CD4-positive, alpha-beta memory T cell (primary cell): ENCODE data around the gene TRRAP. TPM values are rescaled to one million over a fixed set of nuclear protein-coding genes. Genes with fewer than 3 reads are reported as not detected.
"Not testable (repeated sequence)": the region's sequence is repeated elsewhere in the genome, so short reads cannot be mapped to it uniquely, and the experiment has no call there.

Source experiments
- CTCF ChIA-PET: fragments of 350-600 bp; sonication (Branson Sonifier 250); formaldehyde crosslinking; loops from one replicate; lab custom pipeline; 2021; ENCODE audit warnings: inconsistent platforms; ENCODE audit not compliant: partially characterized antibody; lab: Charles Lee
- POLR2A ChIA-PET: fragments of 350-600 bp; sonication (Branson Sonifier 250); formaldehyde crosslinking; loops from one replicate; lab custom pipeline; 2021; ENCODE audit not compliant: partially characterized antibody; lab: Charles Lee
- DNase-seq, 5 donors: peaks; one replicate each; pipeline versions ENCODE4 v3.0.0 to v3.0.0-alpha.2; 2020 to 2022; ENCODE audit warnings: mixed read lengths in 1 of 5
- H3K27ac ChIP-seq: one replicate; pipeline ENCODE4 v1.7.0; 2013; ENCODE audit warnings: low read depth, low read length
- H3K27me3 ChIP-seq: 2 replicates; pipeline ENCODE4 v1.7.0; 2013; ENCODE audit warnings: mild to moderate bottlenecking, low read length, moderate library complexity; ENCODE audit not compliant: insufficient read depth
- H3K36me3 ChIP-seq: 2 replicates; pipeline ENCODE4 v1.7.0; 2013; ENCODE audit warnings: mild to moderate bottlenecking, low read length, moderate library complexity; ENCODE audit not compliant: insufficient read depth
- H3K4me1 ChIP-seq: 2 replicates; pipeline ENCODE4 v1.7.0; 2013; ENCODE audit warnings: mild to moderate bottlenecking, low read length, moderate library complexity; ENCODE audit not compliant: insufficient read depth
- H3K4me3 ChIP-seq, 2 donors: one replicate each; pipeline ENCODE4 v1.7.0; 2013; ENCODE audit warnings: low read length in 2 of 2, mild to moderate bottlenecking in 1 of 2
- H3K9me3 ChIP-seq, 2 donors: one replicate each; pipeline ENCODE4 v1.7.0; 2013; ENCODE audit warnings: low read length in 2 of 2, control low read depth in 1 of 2; ENCODE audit not compliant: control insufficient read depth in 1 of 2
- H3K27ac Mint-ChIP-seq, 7 donors: one replicate each; pipeline ENCODE4 v1.8.0; 2020 to 2021; ENCODE audit warnings: mixed read lengths in 7 of 7, mild to moderate bottlenecking in 6 of 7, inconsistent platforms in 3 of 7, moderate library complexity in 3 of 7
- H3K27me3 Mint-ChIP-seq, 2 donors: one replicate each; pipeline ENCODE4 v1.8.0; 2020 to 2021; ENCODE audit warnings: mixed read lengths in 2 of 2
- H3K36me3 Mint-ChIP-seq, 2 donors: one replicate each; pipeline ENCODE4 v1.8.0; 2020 to 2021; ENCODE audit warnings: mixed read lengths in 2 of 2, inconsistent platforms in 1 of 2, mild to moderate bottlenecking in 1 of 2
- H3K4me1 Mint-ChIP-seq, 4 donors: one replicate each; pipeline ENCODE4 v1.8.0; 2020 to 2021; ENCODE audit warnings: mixed read lengths in 4 of 4, mild to moderate bottlenecking in 1 of 4
- H3K4me3 Mint-ChIP-seq, 8 donors: one replicate each; pipeline ENCODE4 v1.8.0; 2020 to 2021; ENCODE audit warnings: mixed read lengths in 8 of 8, mild to moderate bottlenecking in 7 of 8, moderate library complexity in 6 of 8, inconsistent platforms in 3 of 8
- H3K9me3 Mint-ChIP-seq, 8 donors: one replicate each; pipeline ENCODE4 v1.8.0; 2020 to 2021; ENCODE audit warnings: mixed read lengths in 8 of 8, mild to moderate bottlenecking in 5 of 8, inconsistent platforms in 3 of 8, moderate library complexity in 1 of 8
- intact Hi-C: fragments of 100-400 bp; cut with micrococcal nuclease; formaldehyde crosslinking; loops from one replicate; pipeline ENCODE4 v1.15.1; 2023
- polyA plus RNA-seq, 2 donors: library from polyadenylated mRNA; unstranded; fragments of 300-500 nt; fragmentation: Illumina TruSeq; gene quantifications; one replicate each; pipeline ENCODE4 v1.2.3, GENCODE V29; 2021
- total RNA-seq, 2 experiments: library from RNA; stranded (reverse); gene quantifications; one replicate each; pipeline ENCODE4 v1.2.3, GENCODE V29; 2021

TRRAP gene
- total and polyA plus RNA-seq, 4 experiments from 2014 or later: 0.42 to 89.9 (median 46.0) TPM

- Histone ChIP-seq H3K36me3 (no peaks in the 10 kb centered on the region), H3K4me3 (no peak overlapping the region), H3K9me3 (no peaks in the 10 kb centered on the region), H3K27me3 (no peaks in the 10 kb centered on the region), H3K4me1 (peaks cover 19% of the 10 kb centered on the region), H3K27ac (no peak overlapping the region)
- H3K27ac Mint-ChIP-seq: peak overlapping the region in 1 of 7 donors; percentile 55
- peak overlapping the region in 1 of 8 donors; percentile 4 for H3K4me3 Mint-ChIP-seq
- POLR2A ChIA-PET: no interaction called here
- peaks cover 2 to 5% of the 10 kb centered on the region in 2 donors for H3K27me3 Mint-ChIP-seq
- peaks cover 0 to 10% (median 5%) of the 10 kb centered on the region in 4 donors for H3K4me1 Mint-ChIP-seq
- H3K36me3 Mint-ChIP-seq: no peaks in the 10 kb centered on the region
- CTCF ChIA-PET: interaction anchor here (0.9 to 1.6 kb wide), 2 partner anchors 30 to 39 kb away, joined by 3 to 4 read pairs; no protein-coding TSS in a partner anchor
- H3K9me3 Mint-ChIP-seq: no peaks in the 10 kb centered on the region
- intact Hi-C loops: no loop called here
- DNase-seq: peak in 4 of 5 donors; percentile 14 to 37 (median 28)
Observed at GRCh38 chr7:98872328-98872924, 5.9 kb upstream of the TRRAP start.

- H3K27me3 ChIP-seq, H3K9me3 Mint-ChIP-seq, H3K27ac ChIP-seq, H3K27me3 Mint-ChIP-seq, H3K36me3 ChIP-seq, H3K36me3 Mint-ChIP-seq, H3K4me3 ChIP-seq, H3K27ac Mint-ChIP-seq, POLR2A ChIA-PET, DNase-seq, H3K4me3 Mint-ChIP-seq, CTCF ChIA-PET, H3K9me3 ChIP-seq, intact Hi-C loops: not testable (repeated sequence)
- H3K4me1 ChIP-seq: peaks cover 23% of the 10 kb centered on the region
- peaks cover 0 to 14% (median 6%) of the 10 kb centered on the region in 4 donors for H3K4me1 Mint-ChIP-seq
Observed at GRCh38 chr7:98873610-98874009, 4.7 kb upstream of the TRRAP start.

- peaks cover 2 to 5% of the 10 kb centered on the region in 2 donors for H3K27me3 Mint-ChIP-seq
- intact Hi-C loops: no loop called here
- H3K4me3 ChIP-seq: no peak overlapping the region
- H3K36me3 ChIP-seq: no peaks in the 10 kb centered on the region
- H3K27ac Mint-ChIP-seq: no peak overlapping the region
- H3K4me1 ChIP-seq: peaks cover 16% of the 10 kb centered on the region
- H3K27ac ChIP-seq: no peak overlapping the region
- H3K4me3 Mint-ChIP-seq: peak overlapping the region in 1 of 8 donors; percentile 73
- H3K9me3 Mint-ChIP-seq: peaks cover 0 to 5% (median 0%) of the 10 kb centered on the region in 8 donors
- ChIA-PET POLR2A (no interaction called here), CTCF (no interaction called here)
- H3K9me3 ChIP-seq: no peaks in the 10 kb centered on the region
- peaks cover 0 to 20% (median 12%) of the 10 kb centered on the region in 4 donors for H3K4me1 Mint-ChIP-seq
- H3K36me3 Mint-ChIP-seq: peaks cover 0 to 8% of the 10 kb centered on the region in 2 donors
- no peaks in the 10 kb centered on the region for H3K27me3 ChIP-seq
- no peak for DNase-seq
Observed at GRCh38 chr7:98874942-98875341, 3.4 kb upstream of the TRRAP start.

GRCh38 chr7:98875501-98875900 is 2.8 kb upstream of the TRRAP start:
- intact Hi-C loops: no loop called here
- POLR2A ChIA-PET: no interaction called here
- H3K27ac Mint-ChIP-seq: peak overlapping the region in 1 of 7 donors; percentile 57

GRCh38 chr7:98877146-98877545 is 1.2 kb upstream of the TRRAP start:
- no peaks in the 10 kb centered on the region for H3K9me3 ChIP-seq
- Mint-ChIP-seq H3K27me3 (peaks cover 0 to 5% of the 10 kb centered on the region in 2 donors), H3K4me3 (peak overlapping the region in 7 of 8 donors; percentile 43 to 74 (median 70)), H3K4me1 (peaks cover 9 to 31% (median 17%) of the 10 kb centered on the region in 4 donors), H3K36me3 (peaks cover 7 to 16% of the 10 kb centered on the region in 2 donors), H3K9me3 (peaks cover 0 to 5% (median 0%) of the 10 kb centered on the region in 8 donors), H3K27ac (peak overlapping the region in 3 of 7 donors; percentile 22 to 87 (median 72))
- intact Hi-C loops: no loop called here
- H3K27ac ChIP-seq: no peak overlapping the region
- H3K4me3 ChIP-seq: no peak overlapping the region
- DNase-seq: no peak
- ChIA-PET CTCF (no interaction called here), POLR2A (interaction anchor here (1.0 to 1.8 kb wide), 2 partner anchors 53 to 516 kb away, joined by 3 to 7 read pairs; no protein-coding TSS in a partner anchor)
- H3K27me3 ChIP-seq: no peaks in the 10 kb centered on the region
- peaks cover 26% of the 10 kb centered on the region for H3K4me1 ChIP-seq
- H3K36me3 ChIP-seq: peaks cover 5% of the 10 kb centered on the region

More at GRCh38 chr7:98875501-98875900, 2.8 kb upstream of the TRRAP start:
- Histone ChIP-seq H3K27ac (no peak overlapping the region), H3K36me3 (no peaks in the 10 kb centered on the region), H3K27me3 (no peaks in the 10 kb centered on the region), H3K9me3 (no peaks in the 10 kb centered on the region), H3K4me3 (no peak overlapping the region), H3K4me1 (peaks cover 20% of the 10 kb centered on the region)
- Mint-ChIP-seq H3K9me3 (peaks cover 0 to 5% (median 0%) of the 10 kb centered on the region in 8 donors), H3K4me1 (peaks cover 3 to 22% (median 15%) of the 10 kb centered on the region in 4 donors), H3K36me3 (peaks cover 0 to 9% of the 10 kb centered on the region in 2 donors), H3K27me3 (peaks cover 2 to 5% of the 10 kb centered on the region in 2 donors), H3K4me3 (peak overlapping the region in 2 of 8 donors; percentile 9 to 73)
- no peak for DNase-seq
- CTCF ChIA-PET: no interaction called here

GRCh38 chr7:98877692-98878364 is 504 bp upstream of the TRRAP start:
- H3K27ac Mint-ChIP-seq: peak overlapping the region in 4 of 7 donors; percentile 6 to 87 (median 47)
- H3K4me3 Mint-ChIP-seq: peak overlapping the region; percentile 56 to 74 (median 69)
- ChIA-PET CTCF (interaction anchor here (1.1 to 1.2 kb wide), 4 partner anchors 11 to 53 kb away, joined by 4 to 6 read pairs (median 4); no protein-coding TSS in a partner anchor), POLR2A (interaction anchor here (1.0 to 1.8 kb wide), 4 partner anchors 10 to 531 kb away, joined by 3 to 7 read pairs (median 3); partner anchors contain the start of gene BUD31)
- Histone ChIP-seq H3K27ac (peak overlapping the region; percentile 92), H3K4me1 (peaks cover 33% of the 10 kb centered on the region), H3K27me3 (no peaks in the 10 kb centered on the region), H3K9me3 (no peaks in the 10 kb centered on the region), H3K36me3 (peaks cover 10% of the 10 kb centered on the region), H3K4me3 (peak overlapping the region in 1 of 2 donors; percentile 99)
- intact Hi-C loops: loop anchor here (1.0 kb wide), 1 partner anchor 597 kb away; the partner anchor contains the start of gene BRI3
- H3K4me1 Mint-ChIP-seq: peaks cover 10 to 38% (median 21%) of the 10 kb centered on the region in 4 donors
- H3K27me3 Mint-ChIP-seq: peaks cover 0 to 3% of the 10 kb centered on the region in 2 donors
- peaks cover 0 to 5% (median 0%) of the 10 kb centered on the region in 8 donors for H3K9me3 Mint-ChIP-seq
- DNase-seq: peak in 1 of 5 donors; percentile 47
- peaks cover 11 to 23% of the 10 kb centered on the region in 2 donors for H3K36me3 Mint-ChIP-seq
